ENCODE data around the gene C1QL2.

C1QL2 gene

GRCh38 chr2:119179202-119179601 lies 20.7 kb upstream of the C1QL2 start:
- DNase-seq (ENCODE audit: low read depth) = no peak

GRCh38 chr2:119178776-119179175 lies 20.2 kb upstream of the C1QL2 start:
- DNase-seq (ENCODE audit: low read depth) = no peak

DNA sequence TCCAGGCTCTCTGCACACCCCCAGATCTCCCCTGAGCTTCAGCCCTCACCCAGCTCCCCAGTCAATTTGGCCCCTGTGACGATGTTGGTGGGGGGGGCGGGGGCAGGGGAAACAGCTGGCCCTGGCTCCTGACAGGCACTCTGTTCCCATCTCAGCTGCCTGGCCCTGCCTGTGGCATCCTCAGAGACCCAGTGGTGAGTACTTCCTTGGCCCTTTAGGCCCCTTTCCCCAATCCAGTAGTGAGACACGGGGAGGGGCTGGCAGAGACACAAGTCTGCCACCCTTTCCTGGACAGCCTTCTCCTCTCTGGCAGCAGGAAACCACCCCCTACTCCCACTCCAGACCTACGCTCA lies 19.3 kb upstream of the C1QL2 start:
- DNase-seq (ENCODE audit: low read depth) = no peak

DNA sequence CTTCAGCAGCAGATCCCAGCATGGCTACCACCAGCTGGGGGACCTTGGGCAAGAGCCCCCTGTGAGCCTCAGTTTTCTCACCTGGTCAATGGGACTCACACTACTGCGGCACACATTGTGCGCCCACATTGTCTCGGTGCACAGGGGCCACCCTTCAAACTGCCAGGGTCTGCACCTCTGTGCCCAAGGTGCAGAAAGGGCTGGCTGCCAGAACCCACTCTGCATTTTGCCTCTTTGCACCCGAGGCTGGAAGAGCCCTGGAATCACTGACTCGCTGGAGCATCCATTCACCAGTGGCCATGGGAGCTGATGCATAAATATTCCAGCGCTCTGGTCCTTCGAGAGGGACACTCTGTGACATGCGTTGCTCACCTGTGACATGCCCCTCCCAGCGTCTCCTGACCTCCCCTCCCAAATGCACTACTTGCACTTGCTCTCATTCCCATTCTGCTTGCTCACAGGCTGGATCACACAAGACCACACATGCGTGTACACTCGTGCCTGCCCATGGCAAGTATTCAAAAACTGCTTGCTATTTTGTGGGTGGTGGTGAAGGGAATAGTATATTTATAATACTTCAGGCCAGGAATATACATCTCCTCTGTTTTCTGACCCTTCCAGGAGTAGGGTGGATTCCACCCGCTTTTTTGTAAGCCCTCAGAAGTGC lies 18.8 kb upstream of the C1QL2 start:
- DNase-seq (ENCODE audit: low read depth) = no peak

DNA sequence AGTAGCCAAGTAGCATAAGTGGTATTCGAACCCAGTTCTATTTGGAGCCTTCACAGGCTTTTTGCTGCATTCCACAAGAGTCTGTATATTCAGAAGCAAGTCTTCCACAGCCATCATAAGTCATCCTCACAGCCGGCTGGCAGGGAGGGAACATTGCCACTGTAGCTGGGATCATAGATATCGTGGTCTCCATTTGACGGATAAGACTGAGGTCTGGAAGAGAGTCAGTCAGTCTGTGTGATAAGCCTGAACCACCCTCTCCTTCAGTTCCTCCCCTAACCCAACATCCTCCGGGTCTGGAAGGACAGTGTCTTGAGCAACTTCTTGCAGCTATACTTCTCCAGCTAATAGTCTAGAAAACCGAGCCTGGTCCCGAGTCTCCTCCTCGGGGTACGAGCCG lies 17.0 kb upstream of the C1QL2 start:
- DNase-seq (ENCODE audit: low read depth) = no peak

- DNase-seq (ENCODE audit: low read depth) = no peak
These were observed 16.4 kb upstream of the C1QL2 start for GRCh38 chr2:119174993-119175347.

GRCh38 chr2:119174216-119174992 lies 15.9 kb upstream of the C1QL2 start:
- DNase-seq (ENCODE audit: low read depth) = no peak

DNA sequence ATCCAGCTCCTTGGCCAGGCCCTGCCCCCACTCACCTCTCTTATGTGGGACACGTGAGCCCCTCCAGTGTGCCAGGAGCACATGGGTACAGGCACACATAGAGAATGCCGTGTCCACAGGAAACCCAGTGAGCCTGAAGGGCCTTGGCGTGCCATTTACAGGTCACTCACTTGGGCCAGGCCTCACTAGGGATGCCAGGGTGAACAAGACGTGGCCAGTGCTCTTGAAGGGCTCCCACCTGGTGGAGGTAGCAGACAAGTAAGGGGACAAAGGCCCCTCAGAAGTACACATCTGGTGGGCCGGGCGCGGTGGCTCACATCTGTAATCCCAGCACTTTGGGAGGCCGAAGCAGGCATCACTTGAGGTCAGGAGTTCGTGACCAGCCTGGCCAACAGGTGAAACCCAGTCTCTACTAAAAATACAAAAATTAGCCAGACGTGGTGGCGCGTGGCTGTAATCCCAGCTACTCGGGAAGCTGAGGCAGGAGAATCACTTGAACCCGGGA lies 15.1 kb upstream of the C1QL2 start:
- DNase-seq (ENCODE audit: low read depth) = no peak

DNA sequence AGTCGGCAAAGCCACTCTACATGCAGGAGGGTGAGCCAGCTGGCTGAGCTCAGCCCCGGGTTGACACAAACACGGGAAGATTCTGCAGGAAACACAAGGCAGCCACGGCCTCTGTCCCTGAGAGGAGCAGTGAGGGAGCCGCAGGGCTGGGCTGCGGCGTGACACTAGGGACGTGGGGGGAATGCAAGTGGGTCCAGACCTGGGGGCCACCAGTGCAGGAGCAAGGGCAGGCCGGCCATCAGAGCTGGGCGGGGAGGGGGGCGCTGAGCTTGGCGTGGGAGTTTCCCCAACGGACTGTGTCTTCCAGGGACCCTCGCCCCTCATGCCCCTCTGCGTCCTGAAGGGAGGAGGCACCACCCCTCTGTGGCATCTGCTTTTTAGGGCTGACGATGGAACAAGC lies 12.0 kb upstream of the C1QL2 start:
- no peak for DNase-seq (ENCODE audit: low read depth)

- no peak for DNase-seq (ENCODE audit: low read depth)
These were observed 11.2 kb upstream of the C1QL2 start for GRCh38 chr2:119169717-119170116.

DNA sequence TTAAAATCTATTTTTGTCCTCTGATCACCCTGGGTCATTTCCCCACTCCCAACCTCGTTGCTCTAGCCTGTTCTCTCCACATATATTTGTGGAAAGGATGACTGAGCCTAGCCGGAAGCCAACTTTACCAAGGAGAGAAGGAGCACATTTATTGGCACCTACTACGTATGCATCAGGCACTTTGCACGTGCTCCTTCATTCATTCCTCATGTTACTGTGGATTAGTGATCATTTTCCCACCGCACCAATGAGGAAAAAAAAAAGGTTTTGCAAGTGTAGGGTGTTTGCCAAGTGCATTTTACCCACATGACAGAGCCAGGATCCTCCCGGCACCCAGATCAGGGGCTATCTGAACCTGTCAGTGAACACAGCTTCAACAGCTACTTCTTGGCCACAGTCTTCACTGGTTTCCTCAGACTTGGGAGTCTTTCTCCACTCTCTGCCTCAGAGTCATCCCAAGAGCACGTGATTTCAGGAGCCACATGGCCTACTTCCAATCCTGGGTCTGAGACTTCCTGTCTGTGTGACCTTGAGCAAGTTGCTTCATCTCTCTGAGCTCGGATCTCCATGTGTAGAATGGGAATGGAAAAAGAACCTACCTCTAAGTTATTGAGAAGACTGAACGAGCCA lies 1.9 kb upstream of the C1QL2 start:
- no peak for DNase-seq (ENCODE audit: low read depth)

DNA sequence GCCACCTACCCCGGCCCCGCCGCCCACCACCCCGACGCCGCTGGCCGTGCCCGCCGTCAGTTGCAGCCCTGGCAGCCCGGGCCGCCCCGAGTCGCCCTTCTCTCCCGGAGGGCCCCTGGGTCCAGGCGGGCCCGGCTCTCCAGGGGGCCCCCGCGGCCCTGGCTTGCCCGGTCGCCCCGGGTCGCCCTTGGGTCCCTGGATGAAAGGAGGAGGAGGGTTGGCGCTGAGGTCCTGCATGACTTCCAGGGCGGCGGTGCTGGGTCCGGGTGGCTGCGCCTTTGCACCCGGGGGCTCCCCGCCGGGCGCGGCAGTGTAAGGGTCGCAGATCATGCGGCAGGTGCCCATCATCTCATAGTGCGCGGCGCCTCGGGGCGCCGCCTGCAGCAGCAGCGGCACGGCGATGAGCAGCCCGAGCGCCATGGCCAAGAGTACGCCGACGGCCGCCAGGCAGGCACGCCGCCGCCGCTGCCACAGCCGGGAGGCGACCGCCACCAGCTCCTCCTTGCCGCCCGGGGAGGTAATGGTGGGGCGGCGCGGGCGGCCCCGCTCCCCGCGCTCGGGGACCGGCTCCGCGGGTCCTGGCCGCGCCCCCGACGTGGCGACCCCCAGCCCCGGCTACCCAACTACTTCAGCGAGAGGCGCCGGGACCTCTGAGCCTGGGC lies 570 bp downstream of the C1QL2 start:
- DNase-seq (ENCODE audit: low read depth) = no peak

- DNase-seq (ENCODE audit: low read depth) = no peak
These were observed 1.4 kb downstream of the C1QL2 start for GRCh38 chr2:119156891-119157773.

- no peak for DNase-seq (ENCODE audit: low read depth)
These were observed 2.3 kb downstream of the C1QL2 start for GRCh38 chr2:119156105-119156890.

DNA sequence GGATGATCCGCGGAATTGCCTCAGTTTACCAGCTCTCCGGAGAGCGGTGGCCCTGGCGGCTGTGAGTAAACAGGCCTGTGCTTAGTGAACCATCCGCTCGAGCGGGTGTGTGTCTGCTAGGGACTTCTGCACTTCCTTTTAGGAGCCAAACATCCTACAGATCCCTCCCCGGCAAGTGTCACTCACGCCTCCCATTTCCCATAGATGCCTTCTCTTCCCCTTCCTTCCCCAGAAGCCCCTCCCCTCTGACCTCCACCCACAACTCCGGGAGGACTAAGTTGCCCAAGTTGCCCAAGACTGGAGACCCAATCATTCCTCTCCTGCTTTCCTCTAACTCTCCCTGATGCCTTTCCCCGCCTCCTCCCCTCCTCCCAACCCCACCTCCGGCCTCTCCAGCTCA lies 2.9 kb downstream of the C1QL2 start:
- DNase-seq (ENCODE audit: low read depth) = no peak

DNA sequence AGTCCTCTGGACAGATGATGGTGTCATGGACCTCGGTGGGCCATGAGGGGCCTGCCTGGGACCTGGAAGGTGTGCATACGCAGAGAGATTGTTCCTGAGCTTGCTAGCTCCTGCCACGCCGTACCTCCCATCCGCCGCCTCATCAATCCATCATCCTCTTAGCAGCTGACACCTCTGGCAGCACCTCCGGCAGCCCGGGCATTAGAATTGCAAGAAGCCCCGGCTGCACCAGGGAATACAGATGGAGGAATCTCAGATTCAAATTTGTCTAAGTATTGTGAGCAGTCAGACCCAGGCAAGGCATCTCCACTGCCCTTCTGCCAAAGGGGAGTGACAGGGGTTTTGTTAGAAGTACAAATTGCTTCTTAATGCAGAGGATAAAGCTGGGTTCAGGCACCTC lies 4.5 kb downstream of the C1QL2 start:
- no peak for DNase-seq (ENCODE audit: low read depth)

- no peak for DNase-seq (ENCODE audit: low read depth)
These were observed 8.9 kb downstream of the C1QL2 start for GRCh38 chr2:119149611-119150010.

GRCh38 chr2:119147776-119148715 lies 10.5 kb downstream of the C1QL2 start:
- DNase-seq (ENCODE audit: low read depth) = no peak

DNA sequence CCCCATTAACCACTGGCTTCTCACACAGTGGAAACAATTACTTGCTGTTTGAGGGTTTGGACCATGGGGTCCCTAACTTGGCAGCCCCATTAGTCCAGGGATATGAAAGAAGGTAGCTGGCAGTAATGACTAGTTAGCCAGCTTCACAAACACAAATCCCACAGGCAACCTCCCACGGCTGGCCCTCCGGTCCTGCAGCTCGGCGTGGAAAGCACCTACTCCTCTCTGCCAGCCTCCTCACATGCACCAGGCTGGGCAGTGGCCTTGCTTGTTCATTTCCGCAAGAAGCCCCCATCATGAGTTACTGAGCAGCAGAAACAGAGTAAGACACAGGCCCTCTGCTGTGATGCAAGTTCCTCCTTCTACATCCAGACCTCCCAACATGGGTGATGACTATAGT lies 13.7 kb downstream of the C1QL2 start:
- no peak for DNase-seq (ENCODE audit: low read depth)

DNA sequence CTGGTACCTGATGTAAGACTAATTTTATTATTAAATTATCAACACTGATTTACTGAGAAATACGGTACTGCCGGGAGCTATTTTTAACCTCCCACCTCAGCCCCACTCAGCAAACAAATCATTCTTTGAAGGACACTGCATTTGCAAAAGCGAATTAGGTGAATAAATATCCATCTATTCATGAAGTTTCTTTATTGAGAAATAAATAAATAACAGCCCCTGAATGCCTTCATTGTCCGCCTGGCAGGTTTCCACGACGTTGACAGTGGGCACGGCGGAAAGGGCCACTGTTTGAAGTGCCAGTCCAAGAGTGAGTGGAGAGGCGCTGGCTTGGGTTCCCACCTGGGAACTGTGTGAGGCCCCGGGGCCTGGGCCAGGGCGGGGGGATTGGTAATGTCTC lies 15.7 kb downstream of the C1QL2 start:
- DNase-seq (ENCODE audit: low read depth) = no peak
